ENCODE data around the gene PTPRK.

DNA sequence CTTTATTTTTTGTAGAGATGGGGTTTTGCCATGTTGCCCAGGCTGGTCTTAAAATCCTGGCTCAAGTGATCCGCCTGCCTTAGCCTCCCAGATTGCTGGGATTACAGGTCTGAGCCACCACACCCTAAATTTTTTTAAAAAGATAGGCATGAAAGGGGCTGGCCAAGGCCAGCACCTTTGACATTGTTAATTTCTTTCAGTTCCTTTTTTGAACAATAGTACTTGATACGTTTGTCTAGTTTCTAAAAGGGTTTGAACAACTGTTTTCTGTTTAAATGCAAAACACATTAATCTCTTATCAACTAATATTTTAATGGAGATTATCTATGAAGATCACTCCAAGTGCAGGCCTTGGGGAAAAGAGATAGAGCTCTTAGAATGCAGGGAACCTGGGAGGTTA, 37.6 kb upstream of the PTPRK start:
- TF ChIP-seq EP300 (IDR thresholded peaks at IDR 0.05; ENCODE audit: low read length) (no peak), FUS (optimal IDR thresholded peaks at IDR 0.05; ENCODE audit: low read depth, low read length) (no peak), ZBTB7A (IDR thresholded peaks at IDR 0.05; ENCODE audit: borderline replicate concordance, control insufficient read depth, low read depth, low read length) (no peak), TGIF2 (CRISPR knock-in tag; IDR thresholded peaks at IDR 0.05) (no peak), CSDE1 (IDR thresholded peaks at IDR 0.05) (no peak)
- TF ChIP-seq, protein P1, sequence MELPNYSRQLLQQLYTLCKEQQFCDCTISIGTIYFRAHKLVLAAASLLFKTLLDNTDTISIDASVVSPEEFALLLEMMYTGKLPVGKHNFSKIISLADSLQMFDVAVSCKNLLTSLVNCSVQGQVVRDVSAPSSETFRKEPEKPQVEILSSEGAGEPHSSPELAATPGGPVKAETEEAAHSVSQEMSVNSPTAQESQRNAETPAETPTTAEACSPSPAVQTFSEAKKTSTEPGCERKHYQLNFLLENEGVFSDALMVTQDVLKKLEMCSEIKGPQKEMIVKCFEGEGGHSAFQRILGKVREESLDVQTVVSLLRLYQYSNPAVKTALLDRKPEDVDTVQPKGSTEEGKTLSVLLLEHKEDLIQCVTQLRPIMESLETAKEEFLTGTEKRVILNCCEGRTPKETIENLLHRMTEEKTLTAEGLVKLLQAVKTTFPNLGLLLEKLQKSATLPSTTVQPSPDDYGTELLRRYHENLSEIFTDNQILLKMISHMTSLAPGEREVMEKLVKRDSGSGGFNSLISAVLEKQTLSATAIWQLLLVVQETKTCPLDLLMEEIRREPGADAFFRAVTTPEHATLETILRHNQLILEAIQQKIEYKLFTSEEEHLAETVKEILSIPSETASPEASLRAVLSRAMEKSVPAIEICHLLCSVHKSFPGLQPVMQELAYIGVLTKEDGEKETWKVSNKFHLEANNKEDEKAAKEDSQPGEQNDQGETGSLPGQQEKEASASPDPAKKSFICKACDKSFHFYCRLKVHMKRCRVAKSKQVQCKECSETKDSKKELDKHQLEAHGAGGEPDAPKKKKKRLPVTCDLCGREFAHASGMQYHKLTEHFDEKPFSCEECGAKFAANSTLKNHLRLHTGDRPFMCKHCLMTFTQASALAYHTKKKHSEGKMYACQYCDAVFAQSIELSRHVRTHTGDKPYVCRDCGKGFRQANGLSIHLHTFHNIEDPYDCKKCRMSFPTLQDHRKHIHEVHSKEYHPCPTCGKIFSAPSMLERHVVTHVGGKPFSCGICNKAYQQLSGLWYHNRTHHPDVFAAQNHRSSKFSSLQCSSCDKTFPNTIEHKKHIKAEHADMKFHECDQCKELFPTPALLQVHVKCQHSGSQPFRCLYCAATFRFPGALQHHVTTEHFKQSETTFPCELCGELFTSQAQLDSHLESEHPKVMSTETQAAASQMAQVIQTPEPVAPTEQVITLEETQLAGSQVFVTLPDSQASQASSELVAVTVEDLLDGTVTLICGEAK (IDR thresholded peaks at IDR 0.05), result no peak
- TF ChIP-seq, protein P1 (CRISPR knock-in tag; IDR thresholded peaks at IDR 0.05), result no peak
- TF ChIP-seq, protein P2, sequence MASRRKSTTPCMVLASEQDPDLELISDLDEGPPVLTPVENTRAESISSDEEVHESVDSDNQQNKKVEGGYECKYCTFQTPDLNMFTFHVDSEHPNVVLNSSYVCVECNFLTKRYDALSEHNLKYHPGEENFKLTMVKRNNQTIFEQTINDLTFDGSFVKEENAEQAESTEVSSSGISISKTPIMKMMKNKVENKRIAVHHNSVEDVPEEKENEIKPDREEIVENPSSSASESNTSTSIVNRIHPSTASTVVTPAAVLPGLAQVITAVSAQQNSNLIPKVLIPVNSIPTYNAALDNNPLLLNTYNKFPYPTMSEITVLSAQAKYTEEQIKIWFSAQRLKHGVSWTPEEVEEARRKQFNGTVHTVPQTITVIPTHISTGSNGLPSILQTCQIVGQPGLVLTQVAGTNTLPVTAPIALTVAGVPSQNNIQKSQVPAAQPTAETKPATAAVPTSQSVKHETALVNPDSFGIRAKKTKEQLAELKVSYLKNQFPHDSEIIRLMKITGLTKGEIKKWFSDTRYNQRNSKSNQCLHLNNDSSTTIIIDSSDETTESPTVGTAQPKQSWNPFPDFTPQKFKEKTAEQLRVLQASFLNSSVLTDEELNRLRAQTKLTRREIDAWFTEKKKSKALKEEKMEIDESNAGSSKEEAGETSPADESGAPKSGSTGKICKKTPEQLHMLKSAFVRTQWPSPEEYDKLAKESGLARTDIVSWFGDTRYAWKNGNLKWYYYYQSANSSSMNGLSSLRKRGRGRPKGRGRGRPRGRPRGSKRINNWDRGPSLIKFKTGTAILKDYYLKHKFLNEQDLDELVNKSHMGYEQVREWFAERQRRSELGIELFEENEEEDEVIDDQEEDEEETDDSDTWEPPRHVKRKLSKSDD (conservative IDR thresholded peaks at IDR 0.05; ENCODE audit: low read length), result no peak

Data from K562 (cell line).